HG02642 (cell line): ENCODE results near the gene ACYP1.

Source experiments
- ATAC-seq: cut with Tn5 transposase; IDR thresholded peaks from one replicate; pipeline ENCODE4 v1.9.1; 2021; ENCODE audit warnings: mild to moderate bottlenecking; ENCODE audit not compliant: unreplicated experiment, poor library complexity

Gene ACYP1

DNA sequence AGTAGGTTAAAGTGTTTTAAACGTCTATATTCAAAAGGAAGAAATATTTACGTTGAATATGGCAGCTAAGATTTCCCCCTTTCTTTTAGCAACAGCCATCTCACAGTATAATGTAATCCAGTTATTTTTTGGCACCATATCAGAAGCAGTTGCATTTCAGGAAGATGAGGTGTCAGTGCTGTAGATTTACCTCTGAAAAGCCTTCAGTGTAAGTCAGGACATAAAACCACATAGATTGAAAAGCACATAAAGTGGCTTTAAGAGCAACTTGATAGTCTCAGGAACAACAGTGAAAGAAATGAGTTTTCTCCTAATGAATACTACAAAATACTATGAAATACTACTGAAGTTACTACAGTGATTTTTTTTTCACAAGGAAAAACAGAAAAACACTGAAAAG is 19.5 kb downstream of the ACYP1 start:
- ATAC-seq: no peak

GRCh38 chr14:75042035-75042434 is 21.8 kb downstream of the ACYP1 start:
- ATAC-seq: no peak

DNA sequence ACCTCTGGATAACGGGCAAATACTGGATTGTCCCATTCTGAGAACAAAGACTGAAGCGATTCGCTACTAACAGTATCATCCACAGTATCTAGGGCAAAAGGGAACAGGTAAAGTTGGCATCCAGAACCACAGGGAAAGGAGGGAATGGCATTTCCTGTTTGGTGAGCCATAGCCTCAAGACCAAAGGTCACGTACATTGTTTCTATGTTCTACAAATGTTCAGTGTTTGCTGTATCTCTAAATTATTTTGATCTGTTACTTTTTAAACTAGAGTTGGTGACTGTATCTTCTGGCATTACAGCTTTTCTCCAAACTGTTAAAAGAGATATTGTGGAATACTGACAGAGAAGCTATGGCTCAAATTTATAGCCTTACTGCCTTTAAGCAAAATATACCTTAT is 22.2 kb downstream of the ACYP1 start:
- no peak for ATAC-seq

- no peak for ATAC-seq
These were observed 22.9 kb downstream of the ACYP1 start for GRCh38 chr14:75040959-75041358.

DNA sequence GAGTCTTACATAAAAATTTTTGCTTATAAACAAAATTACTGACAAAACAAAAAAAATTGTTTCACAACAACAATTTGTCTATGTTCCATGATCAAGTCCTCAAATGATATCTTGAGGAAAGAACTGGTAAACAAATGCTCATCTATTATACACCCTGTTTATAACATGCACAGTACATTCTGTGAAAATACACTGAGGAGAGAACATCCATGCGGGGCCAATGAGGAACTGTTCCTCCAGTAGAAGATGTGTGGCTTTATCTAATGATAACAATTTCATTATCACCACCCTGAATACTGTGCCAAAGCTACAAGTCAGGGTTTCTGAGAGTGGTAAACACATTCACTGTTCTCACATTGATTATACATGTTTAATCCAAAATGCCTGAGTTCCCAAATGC is 23.3 kb downstream of the ACYP1 start:
- no peak for ATAC-seq

GRCh38 chr14:75032939-75033338 is 30.9 kb downstream of the ACYP1 start:
- no peak for ATAC-seq

- no peak for ATAC-seq
These were observed 33.7 kb downstream of the ACYP1 start for GRCh38 chr14:75030147-75030546.

DNA sequence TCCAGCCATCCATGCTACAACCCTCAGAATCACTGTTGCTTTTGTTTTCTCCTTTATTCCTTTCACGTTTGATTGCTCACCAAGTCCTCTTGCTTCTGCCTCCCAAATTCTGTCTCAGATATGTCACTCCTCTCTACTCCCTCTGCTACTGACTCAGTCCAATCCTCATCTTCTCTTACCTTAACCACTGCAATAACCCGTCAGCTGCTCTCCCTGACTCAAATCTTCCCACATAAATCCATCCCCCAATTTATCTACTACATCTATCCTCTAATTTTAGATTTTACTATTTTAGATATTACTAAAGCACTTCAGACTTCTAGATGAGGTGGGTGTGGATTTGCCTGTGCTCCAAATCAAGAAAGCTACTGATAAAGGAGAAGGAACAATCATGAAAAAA is 37.9 kb downstream of the ACYP1 start:
- no peak for ATAC-seq

DNA sequence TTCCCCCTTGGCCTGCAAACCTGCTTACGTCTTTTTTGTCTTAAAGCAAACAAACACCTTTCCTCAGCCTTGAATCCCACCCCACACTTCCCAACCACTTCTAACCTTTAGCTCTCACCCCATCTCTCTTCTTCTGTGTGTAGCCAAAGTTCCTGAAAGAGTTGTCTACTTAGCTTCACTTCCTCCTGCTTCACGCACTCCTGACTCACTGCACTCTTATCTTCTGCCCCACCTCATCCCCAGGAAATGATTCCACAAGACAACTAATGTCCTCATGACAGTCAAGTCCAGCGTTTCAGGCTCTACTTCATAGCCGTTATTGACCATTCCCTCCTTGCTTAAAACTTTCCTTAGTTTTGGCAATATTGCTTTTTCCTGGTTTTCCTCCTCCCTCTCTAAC is 38.7 kb downstream of the ACYP1 start:
- no peak for ATAC-seq

- no peak for ATAC-seq
These were observed 40.7 kb downstream of the ACYP1 start for GRCh38 chr14:75023108-75023507.

DNA sequence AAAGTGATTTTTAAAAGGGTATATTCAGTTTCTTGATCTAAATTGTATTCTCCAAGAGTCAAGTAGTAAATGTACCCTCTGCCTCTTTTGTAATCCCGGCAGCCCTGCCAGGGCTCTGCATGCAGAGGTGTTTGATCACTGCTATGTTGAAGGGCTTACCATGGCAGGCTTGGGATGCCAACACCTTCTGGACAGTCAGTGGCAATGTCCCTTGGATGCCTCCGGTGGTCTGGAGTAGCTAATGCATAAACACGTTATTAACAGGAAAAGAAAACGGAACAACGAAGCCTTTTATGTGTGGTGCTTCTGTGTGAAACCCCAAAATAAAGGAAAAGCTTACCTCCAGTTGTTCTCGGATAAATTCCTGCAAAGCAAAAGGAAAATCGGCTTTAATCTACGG is 41.2 kb downstream of the ACYP1 start:
- no peak for ATAC-seq

DNA sequence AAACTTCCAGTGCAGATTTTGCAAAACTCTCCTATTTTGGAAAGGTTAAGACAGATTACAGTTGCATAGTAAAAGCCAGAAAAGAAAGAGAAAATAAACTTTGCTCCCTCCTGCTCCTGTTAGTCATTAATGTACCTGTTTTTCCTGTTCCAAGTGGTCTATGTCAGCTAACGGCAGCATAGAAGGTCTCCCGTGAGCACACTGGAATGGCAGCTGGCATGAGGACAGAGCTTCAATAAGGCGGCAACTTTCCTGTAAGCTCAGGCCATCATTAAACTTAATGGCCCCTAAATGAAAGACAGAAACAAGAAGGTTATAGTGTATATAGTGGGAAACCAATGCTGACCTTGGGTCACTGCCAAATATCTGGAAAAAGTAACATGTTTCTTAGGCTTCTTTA is 45.1 kb downstream of the ACYP1 start:
- ATAC-seq: no peak

GRCh38 chr14:75016815-75017214 is 47.0 kb downstream of the ACYP1 start:
- no peak for ATAC-seq

DNA sequence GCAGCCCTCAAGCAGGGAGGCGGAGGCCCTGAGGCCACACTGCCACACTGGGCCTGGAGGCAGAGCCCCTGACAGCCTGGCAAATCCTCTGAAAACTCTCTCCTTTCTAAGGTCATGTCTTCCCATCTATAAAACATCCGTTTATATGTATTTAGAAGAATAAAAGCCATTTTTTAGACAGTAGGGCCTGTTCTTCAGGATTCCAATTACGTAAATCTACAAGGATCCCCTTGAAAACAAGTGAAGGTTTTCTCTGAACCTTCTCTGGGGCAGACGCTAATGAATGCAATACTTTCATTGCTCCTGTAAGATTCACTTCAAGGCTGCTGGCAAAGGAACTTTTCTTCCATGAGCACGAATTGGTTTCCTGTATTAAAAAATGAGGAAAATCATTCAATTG is 48.3 kb downstream of the ACYP1 start:
- ATAC-seq: no peak

DNA sequence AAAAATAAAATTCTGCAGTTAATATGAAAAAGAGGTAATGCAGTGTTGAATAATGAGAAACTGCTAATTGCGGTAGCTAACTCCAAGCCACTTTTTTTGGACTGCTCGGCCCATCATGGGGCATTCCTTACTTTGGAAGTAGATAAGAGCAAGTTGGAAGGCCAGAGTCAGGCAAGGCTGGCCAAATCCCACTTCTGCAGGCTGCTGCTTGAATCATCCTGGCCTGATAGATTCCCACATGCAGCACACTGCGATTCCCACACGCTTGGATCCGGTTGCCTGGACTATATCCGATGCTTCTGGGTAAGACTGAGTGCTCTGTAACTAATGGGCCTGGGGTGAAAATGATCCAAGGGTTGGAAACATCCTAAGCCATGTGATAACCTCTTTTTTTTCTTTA is 50.5 kb downstream of the ACYP1 start:
- ATAC-seq: no peak

- ATAC-seq: no peak
These were observed 52.3 kb downstream of the ACYP1 start for GRCh38 chr14:75011356-75011994.

DNA sequence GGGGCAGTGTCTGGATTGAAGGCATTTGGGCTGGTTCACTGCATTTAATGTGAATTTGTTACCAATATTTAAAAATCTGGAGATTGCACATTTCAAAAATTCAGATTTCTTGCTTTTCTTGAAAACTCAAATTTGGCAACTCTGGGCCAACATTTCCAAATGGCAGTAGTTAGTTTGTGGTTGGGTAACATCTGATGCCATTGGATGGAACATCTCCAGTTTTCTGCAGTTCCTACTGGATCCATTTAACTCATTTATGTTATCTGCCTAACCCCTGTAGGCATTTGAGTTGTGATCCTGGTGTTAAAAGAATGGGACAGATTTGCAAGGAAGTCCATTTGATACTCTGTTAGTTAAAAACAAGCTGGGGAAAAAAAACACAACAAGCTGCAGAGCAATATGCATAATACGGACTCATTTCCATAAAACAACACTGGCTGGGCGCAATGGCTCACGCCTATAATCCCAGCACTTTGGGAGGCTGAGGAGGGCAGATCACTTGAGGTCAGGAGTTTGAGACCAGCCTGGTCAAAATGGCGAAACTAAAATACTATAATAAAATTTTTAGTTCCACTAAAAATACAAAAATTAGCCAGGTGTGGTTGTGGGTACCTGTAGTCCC is 53.2 kb downstream of the ACYP1 start:
- ATAC-seq: no peak

DNA sequence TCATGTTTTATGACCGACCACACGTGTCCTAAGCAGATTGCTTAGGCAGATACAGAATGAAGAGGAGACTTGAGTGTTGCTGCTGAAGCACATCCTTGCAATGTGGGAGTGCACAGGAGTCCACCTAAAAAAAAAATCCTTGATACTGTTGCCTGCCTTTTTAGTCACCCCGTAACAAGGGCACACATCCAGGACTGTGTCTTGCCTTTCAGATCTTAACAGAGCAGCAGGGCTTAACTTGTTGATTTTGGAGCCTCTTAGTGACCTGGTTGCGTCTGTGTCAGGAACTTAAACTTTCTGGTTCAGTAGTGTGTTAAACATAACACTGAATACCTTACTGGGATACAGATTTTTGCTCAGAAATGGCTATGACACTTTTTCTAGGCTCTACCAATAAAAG is 54.6 kb downstream of the ACYP1 start:
- ATAC-seq: no peak

DNA sequence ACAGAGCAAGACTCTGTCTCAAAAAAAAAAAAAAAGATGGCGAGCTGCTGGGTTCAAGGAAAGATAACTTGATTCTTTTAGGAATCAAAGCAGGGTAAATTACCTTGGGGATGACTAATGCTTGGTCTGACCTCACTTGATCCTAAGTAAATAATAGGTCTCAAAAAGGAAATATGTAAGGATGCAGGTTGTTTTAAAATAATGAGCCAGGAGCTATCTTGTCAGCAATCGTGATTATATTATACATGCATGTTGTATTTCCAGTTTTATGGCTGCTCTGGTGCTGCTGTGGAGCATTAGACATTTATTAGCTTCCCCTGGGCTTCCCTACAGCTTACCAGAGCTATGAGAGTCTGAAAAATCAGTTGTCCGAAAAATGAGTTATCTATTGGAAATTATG is 58.5 kb downstream of the ACYP1 start:
- ATAC-seq: no peak

GRCh38 chr14:75003250-75004027 is 60.4 kb downstream of the ACYP1 start:
- no peak for ATAC-seq
